22Rv1 (cell line): ENCODE data around the gene MSI2.

Experiments
- CTCF ChIP-seq: fragments of 450-650 bp; IDR thresholded peaks from 2 replicates; pipeline ENCODE4 v1.5.1; 2017; ENCODE audit warnings: mild to moderate bottlenecking
- ZFX ChIP-seq: fragments of 450-650 bp; IDR thresholded peaks from 2 replicates; pipeline ENCODE4 v1.6.1; 2017; ENCODE audit warnings: antibody characterized with exemption, borderline replicate concordance

DNA sequence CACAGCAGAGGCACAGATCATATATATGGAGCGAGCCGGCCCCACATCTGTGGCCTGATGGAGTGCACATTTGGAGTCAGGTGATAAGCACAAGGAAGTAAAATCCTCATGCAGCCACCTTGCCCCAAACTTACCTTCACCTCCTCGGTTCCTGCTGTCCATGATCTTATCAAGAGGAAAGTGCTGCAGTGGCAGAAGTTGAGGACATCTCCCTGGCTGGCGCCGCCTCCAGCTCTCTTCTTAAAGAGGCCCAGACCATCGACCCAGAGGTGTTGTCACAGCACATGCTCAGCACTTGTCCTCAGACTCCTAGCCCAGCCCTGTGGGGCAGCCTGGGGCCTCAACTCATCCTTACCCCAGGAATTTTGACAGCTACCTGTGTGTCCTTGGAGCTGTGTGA, 276.2 kb downstream of the MSI2 start:
- no peak for TF ChIP-seq CTCF
- TF ChIP-seq ZFX, result no peak
